HEK293T (cell line): Measurements from ENCODE around the gene ZNG1B.
"Not testable (repeated sequence)": the region's sequence is repeated elsewhere in the genome, so short reads cannot be mapped to it uniquely, and the experiment has no call there.

Experiments
- ARNT ChIP-seq: fragments of 450-650 bp; IDR thresholded peaks from 2 replicates; pipeline ENCODE4 v1.6.1; 2017; ENCODE audit warnings: mild to moderate bottlenecking
- BHLHE40 ChIP-seq: fragments of 450-650 bp; IDR thresholded peaks from 2 replicates; pipeline ENCODE4 v1.6.1; 2016; ENCODE audit warnings: mild to moderate bottlenecking, moderate library complexity, borderline replicate concordance
- CTBP1 ChIP-seq: fragments of 450-650 bp; IDR thresholded peaks from 2 replicates; pipeline ENCODE4 v1.6.1; 2016; ENCODE audit warnings: borderline replicate concordance
- FOXK2 ChIP-seq: fragments of 450-650 bp; IDR thresholded peaks from 2 replicates; pipeline ENCODE4 v1.6.1; 2016; ENCODE audit warnings: mild to moderate bottlenecking
- FOXM1 ChIP-seq: fragments of 450-650 bp; IDR thresholded peaks from 2 replicates; pipeline ENCODE4 v1.6.1; 2017; ENCODE audit warnings: mild to moderate bottlenecking, borderline replicate concordance
- HDGF ChIP-seq: fragments of 450-650 bp; IDR thresholded peaks from 2 replicates; pipeline ENCODE4 v1.6.1; 2017; ENCODE audit warnings: antibody characterized with exemption, borderline replicate concordance
- NFRKB ChIP-seq: fragments of 450-650 bp; IDR thresholded peaks from 2 replicates; pipeline ENCODE4 v1.6.1; 2016; ENCODE audit warnings: mild to moderate bottlenecking, moderate library complexity
- SUZ12 ChIP-seq: fragments of 450-650 bp; IDR thresholded peaks from 2 replicates; pipeline ENCODE4 v1.6.1; 2016; ENCODE audit warnings: mild to moderate bottlenecking
- TARDBP ChIP-seq: fragments of 450-650 bp; IDR thresholded peaks from 2 replicates; pipeline ENCODE4 v1.6.1; 2016
- ZNF384 ChIP-seq: fragments of 450-650 bp; IDR thresholded peaks from 2 replicates; pipeline ENCODE4 v1.6.1; 2016
- TF ChIP-seq, protein P1 (sequence below): fragments of 450-650 bp; IDR thresholded peaks from 2 replicates; pipeline ENCODE4 v1.6.1; 2016

DNA sequence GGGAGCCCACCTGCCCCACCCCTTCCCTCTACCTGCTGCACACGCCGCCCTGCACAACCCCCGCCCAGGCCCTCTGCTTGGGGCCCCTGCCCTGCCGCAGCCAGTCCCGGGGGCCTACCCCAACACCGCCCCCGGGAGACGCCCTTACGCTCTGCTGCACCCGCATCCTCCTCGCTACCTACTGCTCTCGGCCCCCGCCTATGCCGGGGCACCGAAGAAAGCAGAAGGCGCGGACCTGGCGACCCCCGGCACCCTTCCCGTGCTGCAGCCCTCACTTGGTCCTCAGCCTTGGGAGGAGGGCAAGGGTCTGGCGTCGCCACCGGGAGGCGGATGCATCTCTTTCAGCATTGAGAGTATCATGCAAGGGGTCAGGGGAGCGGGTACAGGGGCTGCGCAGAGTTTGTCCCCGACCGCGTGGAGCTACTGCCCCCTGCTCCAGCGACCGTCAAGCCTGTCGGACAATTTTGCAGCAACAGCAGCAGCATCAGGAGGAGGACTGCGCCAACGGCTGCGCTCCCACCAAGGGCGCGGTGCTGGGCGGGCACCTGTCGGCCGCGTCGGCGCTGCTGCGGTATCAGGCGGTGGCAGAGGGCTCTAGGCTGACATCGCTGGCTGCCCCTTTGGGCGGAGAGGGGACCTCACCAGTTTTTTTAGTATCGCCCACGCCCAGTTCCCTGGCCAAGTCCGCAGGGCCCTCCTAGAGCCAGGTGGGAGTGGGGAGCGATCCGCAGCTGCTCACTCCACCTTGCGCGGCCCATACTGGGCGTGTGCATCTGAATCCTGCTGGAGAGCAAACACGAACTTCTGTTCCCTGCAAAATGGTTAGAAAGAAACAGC, 62.6 kb downstream of the ZNG1B start:
- not testable (repeated sequence) for TF ChIP-seq HDGF, ARNT, BHLHE40, FOXM1, FOXK2, SUZ12, ZNF384, NFRKB, CTBP1, TARDBP
- TF ChIP-seq, protein P1, sequence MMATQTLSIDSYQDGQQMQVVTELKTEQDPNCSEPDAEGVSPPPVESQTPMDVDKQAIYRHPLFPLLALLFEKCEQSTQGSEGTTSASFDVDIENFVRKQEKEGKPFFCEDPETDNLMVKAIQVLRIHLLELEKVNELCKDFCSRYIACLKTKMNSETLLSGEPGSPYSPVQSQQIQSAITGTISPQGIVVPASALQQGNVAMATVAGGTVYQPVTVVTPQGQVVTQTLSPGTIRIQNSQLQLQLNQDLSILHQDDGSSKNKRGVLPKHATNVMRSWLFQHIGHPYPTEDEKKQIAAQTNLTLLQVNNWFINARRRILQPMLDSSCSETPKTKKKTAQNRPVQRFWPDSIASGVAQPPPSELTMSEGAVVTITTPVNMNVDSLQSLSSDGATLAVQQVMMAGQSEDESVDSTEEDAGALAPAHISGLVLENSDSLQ, result not testable (repeated sequence)
